ENCODE measurements around the gene CCDC57. TPM values are rescaled to one million over a fixed set of nuclear protein-coding genes. Genes with fewer than 3 reads are reported as not detected.

The CCDC57 gene
- total RNA-seq, 1 donor from 2014 or later = 57.9 TPM

DNA sequence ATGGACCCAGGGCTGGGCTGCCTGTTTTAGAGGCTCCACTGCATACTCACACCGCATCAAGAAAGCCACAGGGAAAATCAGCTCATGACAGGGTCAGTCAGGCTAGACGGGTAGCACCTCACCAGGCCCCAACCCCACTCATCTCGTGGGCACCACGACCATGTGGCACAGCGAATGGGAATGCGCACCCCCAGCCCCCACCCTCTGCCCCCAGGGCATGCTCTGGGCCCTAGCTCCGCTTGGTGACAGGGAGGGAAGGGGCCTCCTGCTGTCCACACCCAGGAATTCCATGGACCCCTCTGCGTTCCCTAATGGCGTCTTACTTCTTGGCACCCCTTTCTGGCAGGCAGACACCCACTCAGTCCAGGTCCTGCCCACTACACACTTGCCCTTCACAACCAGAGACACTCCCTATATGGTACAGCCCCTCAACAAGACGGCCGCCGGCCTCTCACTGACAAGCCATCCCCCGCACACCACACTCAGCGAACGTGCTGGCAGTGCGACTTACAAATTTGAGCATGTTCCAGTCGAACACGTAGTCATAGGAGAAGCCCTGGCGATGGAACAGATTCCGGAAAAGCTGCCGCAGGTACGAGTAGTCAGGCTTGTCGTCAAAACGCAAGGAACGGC lies 38.3 kb upstream of the CCDC57 start:
- no peaks in the 10 kb centered on the region for H3K9me3 Mint-ChIP-seq (ENCODE audit: unreplicated experiment)
- H3K36me3 Mint-ChIP-seq (ENCODE audit: unreplicated experiment) = peaks cover 54% of the 10 kb centered on the region
- TF ChIP-seq, protein P1, sequence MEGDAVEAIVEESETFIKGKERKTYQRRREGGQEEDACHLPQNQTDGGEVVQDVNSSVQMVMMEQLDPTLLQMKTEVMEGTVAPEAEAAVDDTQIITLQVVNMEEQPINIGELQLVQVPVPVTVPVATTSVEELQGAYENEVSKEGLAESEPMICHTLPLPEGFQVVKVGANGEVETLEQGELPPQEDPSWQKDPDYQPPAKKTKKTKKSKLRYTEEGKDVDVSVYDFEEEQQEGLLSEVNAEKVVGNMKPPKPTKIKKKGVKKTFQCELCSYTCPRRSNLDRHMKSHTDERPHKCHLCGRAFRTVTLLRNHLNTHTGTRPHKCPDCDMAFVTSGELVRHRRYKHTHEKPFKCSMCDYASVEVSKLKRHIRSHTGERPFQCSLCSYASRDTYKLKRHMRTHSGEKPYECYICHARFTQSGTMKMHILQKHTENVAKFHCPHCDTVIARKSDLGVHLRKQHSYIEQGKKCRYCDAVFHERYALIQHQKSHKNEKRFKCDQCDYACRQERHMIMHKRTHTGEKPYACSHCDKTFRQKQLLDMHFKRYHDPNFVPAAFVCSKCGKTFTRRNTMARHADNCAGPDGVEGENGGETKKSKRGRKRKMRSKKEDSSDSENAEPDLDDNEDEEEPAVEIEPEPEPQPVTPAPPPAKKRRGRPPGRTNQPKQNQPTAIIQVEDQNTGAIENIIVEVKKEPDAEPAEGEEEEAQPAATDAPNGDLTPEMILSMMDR (IDR thresholded peaks at IDR 0.05) = no peak
- H3K27ac Mint-ChIP-seq (ENCODE audit: unreplicated experiment) = peak overlapping the region; percentile 38
- no peak overlapping the region for H3K4me3 Mint-ChIP-seq (ENCODE audit: unreplicated experiment)
- peaks cover 22% of the 10 kb centered on the region for H3K4me1 Mint-ChIP-seq (ENCODE audit: unreplicated experiment)
- H3K27me3 Mint-ChIP-seq (ENCODE audit: unreplicated experiment) = no peaks in the 10 kb centered on the region
- DNase-seq (ENCODE audit: extremely low spot score, unreplicated experiment) = no peak

DNA sequence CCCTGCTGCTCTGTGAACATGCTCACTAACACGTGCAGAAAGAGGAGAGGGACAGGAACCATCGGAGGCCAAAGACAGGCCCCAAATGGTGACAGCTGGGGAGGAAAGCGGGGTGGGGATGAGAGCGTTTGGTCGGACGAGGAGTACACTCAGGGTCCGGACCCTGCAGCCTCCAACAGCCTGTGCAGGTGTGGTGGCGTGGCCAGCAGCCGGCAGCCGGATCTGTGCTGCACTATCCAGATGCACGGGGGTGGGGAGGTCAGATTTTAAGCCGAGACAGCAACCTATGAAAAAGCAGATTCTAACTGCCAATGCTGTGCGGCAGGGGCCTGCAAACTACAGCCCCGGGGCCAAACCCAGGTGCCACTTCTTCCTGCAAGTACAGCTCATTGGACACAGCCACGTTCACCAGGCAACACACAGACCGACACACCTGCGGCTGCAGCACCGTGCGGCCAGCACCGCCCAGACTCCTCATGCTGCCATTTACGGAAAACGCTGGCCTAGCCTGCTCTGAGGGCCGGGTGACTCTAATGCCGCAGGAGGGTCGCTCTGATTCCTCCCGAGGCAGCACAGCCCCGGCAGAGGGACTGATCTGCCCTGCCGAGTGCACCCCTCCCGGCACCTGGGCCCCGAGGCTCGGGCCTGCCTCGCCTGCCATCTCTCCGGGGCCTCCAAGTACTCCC lies 37.4 kb upstream of the CCDC57 start:
- TF ChIP-seq, protein P1 (IDR thresholded peaks at IDR 0.05) = no peak
- no peaks in the 10 kb centered on the region for H3K9me3 Mint-ChIP-seq (ENCODE audit: unreplicated experiment)
- DNase-seq (ENCODE audit: extremely low spot score, unreplicated experiment) = no peak
- H3K36me3 Mint-ChIP-seq (ENCODE audit: unreplicated experiment) = peaks cover 48% of the 10 kb centered on the region
- H3K27me3 Mint-ChIP-seq (ENCODE audit: unreplicated experiment) = no peaks in the 10 kb centered on the region
- H3K4me3 Mint-ChIP-seq (ENCODE audit: unreplicated experiment) = no peak overlapping the region
- H3K4me1 Mint-ChIP-seq (ENCODE audit: unreplicated experiment) = peaks cover 22% of the 10 kb centered on the region
- H3K27ac Mint-ChIP-seq (ENCODE audit: unreplicated experiment) = no peak overlapping the region

DNA sequence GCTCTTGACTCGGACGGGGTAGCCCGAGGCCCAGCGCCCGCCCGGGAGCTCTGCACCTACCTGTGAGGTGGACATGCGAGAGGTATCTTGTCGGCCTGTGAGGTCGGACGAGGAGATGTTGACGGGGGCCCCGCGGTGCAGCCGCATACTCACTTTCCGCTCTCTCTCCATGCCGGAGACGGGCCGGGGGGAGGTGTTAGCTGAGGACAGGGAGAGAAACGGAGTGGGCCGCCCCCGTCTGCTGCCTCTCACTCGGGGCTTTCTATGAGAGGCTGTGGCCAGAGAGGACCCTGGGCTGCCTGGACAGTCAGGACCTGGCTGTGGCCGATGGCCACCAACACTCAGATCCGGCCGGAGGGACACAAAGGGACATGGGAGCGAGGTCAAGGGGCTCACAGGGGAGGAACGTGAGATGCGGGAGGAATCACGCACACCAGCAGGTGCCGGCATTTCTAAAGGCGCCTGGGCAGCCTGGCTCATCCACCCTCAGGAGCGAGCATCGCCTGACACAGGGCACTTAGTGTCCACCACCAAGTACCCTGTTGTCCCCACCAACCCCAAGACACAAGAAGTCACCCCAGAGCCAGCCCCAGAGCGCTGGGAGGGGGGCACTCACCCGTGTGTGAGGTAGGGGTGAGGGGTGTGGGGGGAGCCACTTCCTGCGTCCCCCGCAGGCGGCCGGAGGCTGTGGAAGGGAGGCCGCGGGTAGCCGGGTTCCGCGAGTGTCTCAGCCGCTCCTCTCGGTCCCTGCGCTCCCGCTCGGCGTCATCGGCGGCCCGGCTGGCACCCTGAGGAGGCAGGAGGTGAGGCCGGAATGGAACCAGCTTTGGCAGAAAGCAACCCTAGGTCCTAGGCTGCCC lies 36.4 kb upstream of the CCDC57 start:
- TF ChIP-seq, protein P1 (IDR thresholded peaks at IDR 0.05) = no peak
- H3K36me3 Mint-ChIP-seq (ENCODE audit: unreplicated experiment) = peaks cover 58% of the 10 kb centered on the region
- H3K4me3 Mint-ChIP-seq (ENCODE audit: unreplicated experiment) = no peak overlapping the region
- peaks cover 25% of the 10 kb centered on the region for H3K4me1 Mint-ChIP-seq (ENCODE audit: unreplicated experiment)
- no peak for DNase-seq (ENCODE audit: extremely low spot score, unreplicated experiment)
- H3K9me3 Mint-ChIP-seq (ENCODE audit: unreplicated experiment) = no peaks in the 10 kb centered on the region
- H3K27me3 Mint-ChIP-seq (ENCODE audit: unreplicated experiment) = no peaks in the 10 kb centered on the region
- no peak overlapping the region for H3K27ac Mint-ChIP-seq (ENCODE audit: unreplicated experiment)

DNA sequence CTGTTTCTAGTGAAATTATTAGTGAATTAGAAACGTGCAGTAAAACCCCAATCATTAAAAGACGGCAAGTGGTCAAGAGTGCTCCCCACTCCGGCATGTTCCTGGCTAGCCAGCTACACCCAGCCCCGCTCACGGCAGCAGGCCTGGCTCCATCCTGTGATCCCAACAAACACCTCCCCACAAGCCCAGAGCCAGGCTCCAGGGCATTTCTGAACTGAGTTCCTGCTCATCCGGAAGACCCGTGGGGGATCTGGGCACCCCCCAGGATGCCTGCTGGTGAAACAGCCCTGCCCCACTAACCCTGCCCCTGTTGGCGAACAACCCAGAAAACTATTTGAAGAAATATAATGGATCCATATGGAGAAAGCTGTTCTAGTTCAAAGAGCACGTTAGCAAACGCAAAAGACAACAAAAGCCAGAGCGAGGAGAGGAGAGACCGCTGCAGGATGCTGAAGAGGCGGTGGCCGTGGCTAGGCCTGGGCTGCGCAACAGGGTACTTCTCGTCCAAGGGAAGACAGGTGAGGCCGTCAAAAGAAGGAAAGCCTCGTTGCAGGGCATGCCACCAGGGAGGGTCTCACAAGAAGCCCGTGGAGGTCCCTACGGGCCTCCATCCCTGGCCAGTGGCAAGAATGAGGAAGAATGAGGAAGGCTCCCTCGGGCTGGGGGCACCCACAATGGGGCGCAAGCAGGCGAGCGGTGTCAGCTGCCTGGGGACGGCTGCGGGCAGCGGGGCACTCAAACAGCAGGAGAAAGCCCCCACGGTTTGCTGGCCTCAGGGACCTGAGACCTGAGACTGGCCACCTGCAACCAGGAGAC lies 35.4 kb upstream of the CCDC57 start:
- Mint-ChIP-seq H3K9me3 (ENCODE audit: unreplicated experiment) (no peaks in the 10 kb centered on the region), H3K27ac (ENCODE audit: unreplicated experiment) (peak overlapping the region; percentile 81), H3K27me3 (ENCODE audit: unreplicated experiment) (no peaks in the 10 kb centered on the region), H3K36me3 (ENCODE audit: unreplicated experiment) (peaks cover 61% of the 10 kb centered on the region), H3K4me1 (ENCODE audit: unreplicated experiment) (peaks cover 25% of the 10 kb centered on the region), H3K4me3 (ENCODE audit: unreplicated experiment) (no peak overlapping the region)
- DNase-seq (ENCODE audit: extremely low spot score, unreplicated experiment) = no peak
- TF ChIP-seq, protein P1 (IDR thresholded peaks at IDR 0.05) = no peak
